GM21786 (cell line): ENCODE measurements around the gene SNRPA.
"Not testable (repeated sequence)": the region's sequence is repeated elsewhere in the genome, so short reads cannot be mapped to it uniquely, and the experiment has no call there.

ENCODE experiments used
- ATAC-seq: cut with Tn5 transposase; IDR thresholded peaks from one replicate; pipeline ENCODE4 v1.9.1; 2021; ENCODE audit not compliant: unreplicated experiment

Gene SNRPA

DNA sequence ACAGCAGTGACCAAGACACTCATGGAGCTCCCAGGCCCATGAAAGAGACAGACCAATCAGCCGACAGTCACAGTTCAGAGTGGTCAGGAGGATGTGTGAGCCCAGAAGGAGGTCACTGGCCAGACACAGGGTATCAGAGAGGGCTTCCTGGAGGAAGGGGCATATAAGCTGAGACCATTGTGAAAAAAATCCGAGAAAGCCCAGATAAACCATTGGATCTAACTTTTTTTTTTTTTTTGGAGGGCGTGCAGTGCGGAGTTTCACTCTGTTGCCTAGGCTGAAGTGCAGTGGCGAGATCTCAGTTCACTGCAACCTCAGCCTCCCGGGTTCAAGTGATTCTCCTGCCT is 29.9 kb upstream of the SNRPA start:
- ATAC-seq = no peak

DNA sequence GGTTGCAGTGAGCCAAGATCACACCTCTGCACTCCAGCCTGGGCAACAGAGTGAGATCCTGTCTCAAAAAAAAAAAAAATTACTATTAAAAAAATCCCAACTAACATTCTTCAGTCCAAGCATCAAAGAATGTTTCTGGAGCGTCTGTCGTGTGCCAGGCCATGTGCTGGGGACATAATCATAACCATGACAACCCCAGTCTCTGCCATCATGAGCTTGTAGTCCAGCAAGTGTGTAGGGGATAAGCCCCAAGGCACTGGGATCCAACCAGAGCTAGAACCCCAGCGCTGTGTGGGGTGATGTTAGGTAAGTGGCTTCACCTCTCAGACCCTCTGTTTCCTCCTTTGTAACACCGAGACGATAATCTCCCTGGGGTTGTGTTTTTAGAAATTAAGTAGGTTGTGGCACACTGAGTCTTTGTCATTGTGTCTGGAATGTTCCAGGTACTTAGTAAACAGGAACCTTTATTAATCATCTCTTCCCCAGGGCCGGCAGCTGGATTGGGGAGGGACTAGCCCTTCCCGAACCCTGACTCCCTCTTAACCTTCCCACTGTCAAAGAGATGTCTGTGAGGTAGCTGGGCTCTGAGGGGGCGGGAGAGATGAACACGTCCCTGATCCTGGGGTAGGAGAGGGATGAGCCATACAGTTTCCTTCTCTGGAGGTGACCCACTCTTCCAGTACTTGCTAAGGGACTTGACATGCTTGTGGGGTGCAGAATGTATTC is 28.9 kb upstream of the SNRPA start:
- ATAC-seq = no peak

DNA sequence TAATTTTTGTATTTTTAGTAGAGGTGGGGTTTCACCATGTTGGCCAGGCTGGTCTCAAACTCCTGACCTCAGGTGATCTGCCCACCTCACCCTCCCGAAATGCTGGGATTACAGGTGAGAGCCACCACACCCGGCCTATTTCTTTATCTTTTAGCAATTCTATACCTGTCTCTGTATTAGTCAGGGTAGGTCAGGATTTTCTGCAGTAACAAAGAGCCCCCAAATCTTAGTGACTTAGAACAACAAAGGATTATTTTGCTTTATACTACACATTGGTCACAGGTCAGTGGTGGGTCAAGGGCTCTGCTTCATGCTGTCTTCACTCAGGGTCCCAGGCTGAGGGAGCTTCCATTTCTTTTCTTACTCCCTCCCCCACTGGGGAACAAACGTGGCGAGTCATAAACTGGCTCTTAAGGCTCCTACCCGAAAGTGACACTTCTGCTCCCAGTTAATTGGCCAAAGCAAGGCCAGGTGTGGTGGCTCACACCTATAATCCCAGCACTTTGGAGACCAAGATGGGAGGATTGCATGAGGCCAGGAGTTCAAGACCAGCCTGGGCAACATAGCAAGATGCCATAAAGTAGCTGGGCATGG is 27.2 kb upstream of the SNRPA start:
- no peak for ATAC-seq

DNA sequence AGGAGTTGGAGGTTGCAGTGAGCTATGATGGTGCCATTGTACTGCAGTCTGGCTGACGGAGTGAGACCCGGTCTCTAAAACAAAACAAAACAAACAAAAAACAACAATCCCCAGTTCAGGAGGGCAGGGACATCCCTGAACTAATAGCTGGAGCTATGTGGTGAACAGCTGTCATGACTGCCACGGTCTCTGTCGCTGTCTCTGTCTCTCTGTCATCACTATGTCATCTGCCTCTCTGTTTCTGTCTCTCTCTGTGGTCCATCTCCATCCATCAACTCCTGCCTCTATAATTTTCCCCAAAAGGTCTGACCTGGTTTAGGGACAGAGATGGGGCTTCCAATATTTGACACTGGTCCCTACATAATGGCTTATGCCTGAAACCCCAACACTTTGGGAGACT is 26.7 kb upstream of the SNRPA start:
- no peak for ATAC-seq

DNA sequence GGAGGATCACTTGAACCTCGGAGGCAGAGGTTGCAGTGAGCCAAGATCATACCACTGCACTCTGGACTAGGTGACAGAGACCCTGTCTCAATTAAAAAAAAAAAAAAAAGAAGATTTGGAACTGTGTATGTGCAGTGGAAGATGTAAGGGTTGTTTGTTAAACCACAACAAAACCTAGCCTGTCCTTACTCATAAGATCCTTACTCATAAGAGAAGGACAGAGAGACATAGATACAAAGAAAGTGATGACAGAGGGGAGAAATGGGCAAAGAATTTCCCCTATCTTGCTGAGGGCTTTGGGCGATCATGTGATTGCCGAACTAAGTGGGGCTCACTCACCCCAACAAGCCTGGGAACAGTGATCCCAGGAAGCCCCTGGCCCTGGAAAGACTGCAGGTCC is 26.1 kb upstream of the SNRPA start:
- no peak for ATAC-seq

DNA sequence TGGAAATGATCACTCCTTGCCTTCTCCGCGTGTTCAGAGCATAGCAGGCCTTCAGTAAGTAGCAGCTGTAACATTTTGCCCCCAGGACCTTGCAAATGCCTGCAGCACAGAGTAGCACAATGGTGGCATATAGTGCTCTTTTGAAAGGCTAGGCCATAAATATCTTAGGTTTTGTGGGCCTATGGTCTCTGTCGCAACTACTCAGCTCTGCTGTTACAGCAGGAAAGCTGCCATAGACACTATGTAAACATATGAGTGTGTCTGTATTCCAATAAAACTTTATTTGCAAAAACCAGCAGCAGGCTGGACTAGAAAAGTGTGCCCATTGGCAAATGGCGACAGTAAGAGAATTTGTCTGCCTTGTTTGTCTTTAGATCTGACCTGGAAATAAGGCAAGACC is 24.7 kb upstream of the SNRPA start:
- ATAC-seq = no peak

DNA sequence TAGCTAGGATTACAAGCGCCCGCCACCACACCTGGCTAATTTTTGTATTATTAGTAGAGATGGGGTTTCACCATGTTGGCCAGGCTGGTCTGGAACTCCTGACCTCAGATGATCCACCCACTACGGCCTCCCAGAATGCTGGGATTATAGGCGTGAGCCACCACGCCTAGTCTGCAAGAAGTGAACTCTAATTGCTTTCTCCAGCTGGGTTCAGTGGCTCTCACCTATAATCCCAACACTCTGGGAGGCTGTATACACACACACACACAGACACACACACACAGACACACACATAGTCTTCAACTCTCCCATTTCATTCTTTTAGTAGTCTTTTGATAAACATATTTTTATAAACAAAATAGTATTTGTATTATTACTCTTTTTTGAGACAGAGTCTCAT is 20.9 kb upstream of the SNRPA start:
- ATAC-seq = not testable (repeated sequence)

DNA sequence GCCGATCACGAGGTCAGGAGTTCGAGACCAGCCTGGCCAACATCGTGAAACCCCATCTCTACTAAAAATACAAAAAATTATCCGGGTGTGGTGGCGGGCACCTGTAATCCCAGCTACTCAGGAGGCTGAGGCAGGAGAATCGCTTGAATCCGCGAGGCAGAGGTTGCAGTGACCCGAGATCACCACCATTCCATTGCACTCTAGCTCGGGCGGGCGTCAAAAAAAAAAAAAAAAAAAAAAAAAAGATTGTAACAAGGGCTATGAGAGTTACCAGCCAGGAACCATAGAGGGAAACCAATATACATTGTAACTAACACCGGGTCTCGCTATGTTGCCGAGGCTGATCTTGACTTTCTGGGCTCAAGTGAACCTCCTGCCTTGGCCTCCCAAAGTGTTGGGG is 18.7 kb upstream of the SNRPA start:
- ATAC-seq = not testable (repeated sequence)

DNA sequence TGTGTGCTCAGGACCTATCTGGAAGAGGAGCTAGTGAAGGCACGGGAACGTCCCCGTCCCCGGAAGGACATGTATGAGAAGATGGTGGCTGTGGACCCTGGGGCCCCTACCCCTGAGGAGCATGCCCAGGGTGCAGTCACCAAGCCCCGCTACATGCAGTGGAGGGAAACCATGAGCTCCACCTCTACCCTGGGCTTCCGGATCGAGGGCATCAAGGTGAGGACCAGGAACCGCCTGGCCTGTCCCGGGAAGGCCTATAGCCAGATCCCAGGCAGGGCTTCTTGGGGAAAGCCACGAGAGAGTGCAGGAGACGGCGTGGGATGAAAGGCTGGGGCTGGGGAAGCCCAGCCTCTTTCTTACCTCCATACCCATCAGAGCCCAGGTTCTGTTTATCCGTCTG is 17.9 kb upstream of the SNRPA start:
- no peak for ATAC-seq

DNA sequence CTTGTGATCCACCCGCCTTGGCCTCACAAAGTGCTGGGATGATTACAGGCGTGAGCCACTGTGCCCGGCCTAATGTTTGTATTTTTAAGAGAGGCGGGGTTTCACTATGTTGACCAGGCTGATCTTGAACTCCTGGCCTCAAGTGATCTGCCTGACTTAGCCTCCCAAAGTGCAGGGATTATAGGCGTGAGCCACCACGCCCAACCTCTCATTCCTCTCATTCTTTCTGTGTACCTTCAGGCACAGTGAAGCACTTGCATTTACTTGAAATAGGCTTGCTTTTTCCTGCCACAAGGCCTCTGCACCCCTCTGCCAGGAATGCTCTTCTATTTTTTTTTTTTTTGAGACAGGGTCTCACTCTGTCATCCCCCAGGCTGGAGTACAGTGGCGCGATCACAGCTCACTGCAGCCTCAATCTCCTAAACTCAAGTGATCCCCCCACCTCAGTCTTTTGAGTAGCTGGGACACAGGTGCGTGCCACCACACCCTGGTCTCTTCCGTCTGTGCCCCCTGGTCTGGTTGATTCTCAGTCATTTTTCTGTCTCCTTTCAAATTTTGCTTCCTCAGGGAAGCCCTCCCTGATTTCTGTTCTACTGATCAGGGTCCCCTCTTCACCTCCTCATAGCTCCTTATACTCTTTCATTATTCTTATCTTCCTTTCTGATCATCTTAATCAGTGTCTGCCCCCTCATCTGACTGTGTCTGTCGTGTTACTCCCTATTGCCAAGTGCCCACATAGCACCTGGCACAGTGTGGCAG is 15.8 kb upstream of the SNRPA start:
- ATAC-seq = no peak

DNA sequence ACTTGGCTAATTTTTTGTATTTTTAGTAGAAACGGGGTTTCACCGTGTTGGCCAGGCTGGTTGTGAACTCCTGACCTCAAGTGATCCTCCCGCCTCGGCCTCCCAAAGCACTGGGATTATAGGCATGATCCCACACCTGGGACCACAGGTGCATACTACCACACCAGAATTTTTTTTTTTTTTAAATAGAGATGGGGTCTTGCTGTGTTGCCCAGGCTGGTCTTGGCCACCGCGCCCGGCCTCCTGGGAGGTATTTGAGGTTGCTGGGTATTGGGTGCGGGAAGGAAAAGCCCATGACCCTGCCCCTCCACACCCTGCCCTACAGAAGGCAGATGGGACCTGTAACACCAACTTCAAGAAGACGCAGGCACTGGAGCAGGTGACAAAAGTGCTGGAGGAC is 14.3 kb upstream of the SNRPA start:
- ATAC-seq = no peak

DNA sequence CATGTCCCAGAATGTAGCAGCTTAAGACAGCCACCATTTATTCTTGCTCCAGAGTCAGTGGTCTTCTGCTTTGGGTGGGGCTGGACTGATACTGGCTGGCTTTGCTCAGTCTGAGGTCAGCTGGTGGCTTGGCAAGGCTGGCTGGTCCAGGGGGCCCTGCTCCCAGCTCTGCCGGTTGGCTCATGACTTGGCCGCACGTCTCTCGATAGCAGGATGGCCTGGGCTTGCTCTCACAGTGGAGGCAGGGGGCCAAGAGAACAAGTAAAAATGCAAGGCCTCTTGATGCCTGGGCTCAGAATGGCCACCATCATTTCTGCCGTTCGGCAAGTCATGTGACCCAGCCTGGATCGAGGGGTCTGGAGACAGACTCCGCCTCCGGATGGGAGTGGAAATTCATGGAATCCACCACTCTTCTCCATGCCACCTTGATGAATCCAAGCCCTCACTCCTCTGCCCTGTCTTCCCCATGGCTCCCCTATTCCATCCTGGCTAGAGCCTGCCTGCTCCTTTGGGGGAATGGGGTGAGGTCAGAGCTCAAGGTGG is 13.8 kb upstream of the SNRPA start:
- ATAC-seq = no peak

DNA sequence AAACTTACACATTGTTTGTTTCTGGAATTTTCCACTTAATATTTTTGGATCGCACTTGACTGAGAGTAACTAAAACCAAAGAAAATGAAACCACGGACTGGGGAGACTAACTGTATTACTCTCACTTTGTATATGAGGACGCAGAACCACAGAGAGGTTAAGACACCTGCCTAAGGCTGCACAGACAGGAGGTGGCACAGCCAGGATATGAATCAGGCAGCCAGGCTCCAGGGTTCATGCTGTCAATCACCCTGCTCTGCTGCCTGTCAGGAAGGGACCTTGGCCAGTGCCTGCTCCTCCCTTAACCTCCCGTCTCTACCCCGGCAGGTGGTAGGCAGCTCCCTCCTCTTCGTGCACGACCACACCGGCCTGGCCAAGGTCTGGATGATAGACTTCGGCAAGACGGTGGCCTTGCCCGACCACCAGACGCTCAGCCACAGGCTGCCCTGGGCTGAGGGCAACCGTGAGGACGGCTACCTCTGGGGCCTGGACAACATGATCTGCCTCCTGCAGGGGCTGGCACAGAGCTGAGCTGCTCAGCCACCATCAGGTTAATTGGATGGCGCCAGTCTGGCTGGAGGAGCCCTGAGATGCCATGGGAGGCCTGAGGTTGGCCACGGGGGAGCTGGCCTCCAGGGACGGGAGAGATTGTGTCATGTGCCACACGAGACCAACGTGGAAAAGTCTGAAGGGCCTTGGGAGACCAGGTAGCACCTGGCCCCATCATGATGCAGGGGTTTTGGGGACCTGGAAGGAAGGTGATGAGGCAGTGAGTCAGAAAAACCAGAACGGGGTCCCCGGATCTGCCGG is 11.8 kb upstream of the SNRPA start:
- ATAC-seq = no peak

DNA sequence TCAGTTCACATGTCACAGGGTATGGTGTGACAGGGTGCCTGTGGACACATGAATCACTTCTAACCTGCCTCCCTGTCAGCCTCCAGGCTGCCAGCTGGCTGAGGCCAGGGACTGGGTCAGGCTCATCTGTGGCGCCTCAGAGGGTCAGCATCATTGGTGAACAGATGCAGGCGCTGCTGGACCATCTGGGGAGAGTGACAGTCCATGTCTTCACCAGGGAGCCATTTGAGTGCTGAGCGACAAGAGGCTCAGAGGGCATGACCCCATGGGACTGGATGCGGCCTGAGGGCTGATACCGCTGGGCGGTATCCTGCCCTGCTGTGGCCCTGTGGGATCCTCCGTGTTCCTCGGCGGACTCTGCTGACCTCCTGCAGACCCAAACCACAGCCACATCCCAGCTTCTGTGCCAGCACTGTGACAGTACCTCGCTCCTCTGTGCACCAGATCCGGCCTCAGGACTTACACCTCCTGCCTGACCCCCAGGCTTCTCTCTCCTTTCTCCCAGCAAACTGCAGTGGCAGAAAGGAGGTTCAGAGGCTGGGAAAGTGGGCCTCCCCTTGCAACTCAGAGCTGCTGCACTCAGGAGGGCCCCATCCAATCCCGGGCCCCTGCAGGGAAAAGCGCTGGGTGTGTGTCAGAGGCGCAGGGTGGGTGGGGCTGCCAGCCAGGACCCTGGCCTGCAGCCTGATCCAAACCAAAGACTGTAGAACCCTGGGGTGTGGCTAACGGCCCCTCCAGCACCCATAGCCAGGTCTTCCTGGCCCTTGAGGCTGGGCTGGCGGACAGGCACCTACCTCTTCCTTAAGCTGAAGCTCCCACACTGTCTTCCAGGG is 10.9 kb upstream of the SNRPA start:
- ATAC-seq = no peak

DNA sequence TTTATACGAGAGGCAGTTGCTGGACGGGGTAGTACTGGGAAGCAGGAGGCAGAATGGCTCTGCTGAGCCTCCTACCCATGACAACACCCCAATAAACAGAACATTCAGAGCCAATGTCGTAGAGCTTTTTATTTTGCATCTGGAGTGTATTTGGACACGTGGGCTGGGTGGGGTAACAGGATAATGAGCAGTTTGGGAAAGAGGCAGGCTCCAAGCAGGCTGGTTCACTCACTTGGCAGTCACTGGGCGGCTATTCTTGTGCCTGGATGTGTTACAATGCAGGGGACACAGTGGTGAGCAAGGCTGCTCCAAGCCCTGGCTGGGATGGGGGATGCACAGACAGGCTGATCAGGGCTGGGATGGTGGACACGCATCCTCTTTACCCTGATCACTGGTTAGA is 10.3 kb upstream of the SNRPA start:
- ATAC-seq = no peak

DNA sequence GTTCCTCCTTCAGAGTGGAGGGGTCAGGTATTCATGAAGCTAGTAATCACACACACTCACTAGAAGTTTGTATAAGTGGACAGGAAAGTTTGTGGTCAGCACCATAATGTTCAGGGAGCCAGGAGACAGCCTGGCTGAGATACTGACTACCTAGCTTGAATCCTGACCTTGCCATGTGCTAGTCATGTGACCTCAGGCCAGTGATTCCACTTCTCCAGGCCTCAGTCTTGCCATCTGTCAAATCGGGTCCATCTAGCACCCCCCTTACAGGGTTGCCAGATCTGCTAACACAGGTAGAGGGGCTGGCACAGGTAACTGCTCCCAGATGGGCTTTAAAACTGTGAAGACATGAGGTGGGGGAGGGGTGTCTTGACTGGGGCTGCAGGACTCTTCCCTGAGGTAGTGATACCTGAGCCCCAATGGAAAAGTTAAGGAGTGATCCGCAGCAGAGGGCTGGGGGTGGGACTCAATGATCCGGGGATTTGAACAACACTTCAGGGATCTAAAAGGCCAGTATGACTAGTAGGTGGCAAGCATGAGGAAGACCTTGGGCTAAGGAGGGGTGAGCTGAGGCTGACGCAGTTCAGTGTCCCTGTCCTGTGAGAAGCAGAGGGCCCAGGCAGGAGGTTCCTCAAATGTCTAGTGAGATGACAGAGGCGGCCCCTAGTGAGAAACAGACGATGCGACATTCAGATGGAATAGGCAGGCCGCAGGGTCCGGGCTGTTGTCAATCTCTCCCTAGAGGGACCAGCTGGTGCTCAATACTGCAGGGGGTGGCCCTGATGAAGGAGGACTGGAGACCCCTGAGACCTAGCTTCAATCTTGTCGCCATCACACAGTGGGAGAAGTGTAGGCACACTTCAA is 9.2 kb upstream of the SNRPA start:
- no peak for ATAC-seq

DNA sequence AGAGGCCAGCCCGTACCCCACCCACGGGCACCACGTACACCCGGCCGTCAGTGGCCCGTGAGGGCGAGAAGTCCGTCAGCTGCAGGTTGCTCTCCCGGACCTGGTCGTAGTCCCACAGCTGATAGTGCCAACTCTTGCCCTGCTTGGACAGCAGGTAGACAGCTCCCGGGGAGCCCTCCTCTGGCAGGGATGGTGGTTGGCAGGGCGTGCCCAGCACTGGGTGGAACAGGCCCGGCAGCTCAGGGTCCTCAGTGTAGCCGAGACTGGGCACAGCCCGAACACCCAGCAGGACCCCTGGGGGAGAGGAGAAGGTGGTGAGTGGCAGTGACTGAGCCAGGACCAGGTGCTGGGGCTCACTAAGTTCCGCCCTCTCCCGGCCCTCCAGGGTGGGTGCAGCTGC is 8.5 kb upstream of the SNRPA start:
- ATAC-seq = no peak

DNA sequence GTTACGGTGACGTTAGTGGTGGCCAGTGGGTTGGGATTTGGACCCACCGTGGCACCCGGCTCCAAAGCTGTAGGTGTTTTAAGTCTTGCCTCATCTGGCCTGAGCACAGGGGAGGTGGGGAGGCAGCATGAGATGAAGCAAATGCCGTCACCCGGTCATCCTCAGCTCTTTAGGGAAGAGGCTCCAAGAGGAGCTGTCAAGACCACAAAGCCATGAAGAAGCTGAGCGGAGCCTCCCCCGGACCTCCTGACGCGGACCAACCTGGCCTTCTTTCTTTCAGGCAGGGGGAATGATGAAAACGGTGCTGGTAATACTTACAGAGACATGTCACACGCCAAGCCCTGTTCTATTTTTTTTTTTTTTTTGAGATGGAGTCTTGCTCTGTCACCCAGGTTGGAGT is 8.1 kb upstream of the SNRPA start:
- ATAC-seq = no peak

DNA sequence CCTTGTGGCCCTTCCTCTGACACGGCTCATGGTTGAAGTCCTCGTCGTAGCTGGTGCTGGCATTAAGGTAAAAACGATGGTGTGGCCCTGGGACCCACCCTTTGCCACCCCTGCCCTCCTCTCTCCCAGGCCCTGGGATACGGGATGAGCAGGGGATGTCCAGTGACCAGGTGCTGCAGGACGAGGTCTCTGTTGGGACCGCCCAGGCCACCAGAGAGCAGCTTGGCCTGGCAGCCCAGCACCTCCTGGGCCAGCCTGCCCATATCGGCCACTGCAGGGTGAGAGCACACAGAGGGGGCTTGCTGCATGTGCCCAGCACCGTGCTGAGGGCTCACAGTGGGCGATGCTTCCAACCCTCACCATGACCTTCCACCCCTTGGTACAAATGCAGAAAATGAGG is 7.1 kb upstream of the SNRPA start:
- no peak for ATAC-seq
